GM18870 (cell line): Measurements from ENCODE around the gene CDKAL1.
"Not testable (repeated sequence)": the region's sequence is repeated elsewhere in the genome, so short reads cannot be mapped to it uniquely, and the experiment has no call there.

Source experiments
- ATAC-seq: cut with Tn5 transposase; IDR thresholded peaks from one replicate; pipeline ENCODE4 v1.9.1; 2021; ENCODE audit warnings: moderate library complexity; ENCODE audit not compliant: unreplicated experiment

Gene CDKAL1

DNA sequence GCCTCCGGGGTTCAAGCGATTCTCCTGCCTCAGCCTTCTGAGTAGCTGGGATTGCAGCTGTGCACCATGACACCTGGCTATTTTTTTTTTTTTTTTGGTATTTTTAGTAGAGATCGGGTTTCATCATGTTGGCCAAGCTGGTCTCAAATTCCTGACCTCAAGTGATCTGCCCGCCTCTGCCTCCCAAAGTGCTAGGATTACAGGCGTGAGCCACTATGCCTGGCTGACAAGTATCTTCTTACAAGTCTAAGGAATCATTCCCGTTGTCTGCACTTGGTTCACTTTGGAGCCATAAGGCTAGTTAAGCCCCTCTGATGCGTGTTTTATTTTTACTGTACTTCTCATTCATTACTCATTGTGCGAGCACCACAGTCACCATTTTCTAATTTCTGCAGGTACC is 198.1 kb downstream of the CDKAL1 start:
- not testable (repeated sequence) for ATAC-seq

- no peak for ATAC-seq
Measured at GRCh38 chr6:20732896-20733295, 198.6 kb downstream of the CDKAL1 start.

DNA sequence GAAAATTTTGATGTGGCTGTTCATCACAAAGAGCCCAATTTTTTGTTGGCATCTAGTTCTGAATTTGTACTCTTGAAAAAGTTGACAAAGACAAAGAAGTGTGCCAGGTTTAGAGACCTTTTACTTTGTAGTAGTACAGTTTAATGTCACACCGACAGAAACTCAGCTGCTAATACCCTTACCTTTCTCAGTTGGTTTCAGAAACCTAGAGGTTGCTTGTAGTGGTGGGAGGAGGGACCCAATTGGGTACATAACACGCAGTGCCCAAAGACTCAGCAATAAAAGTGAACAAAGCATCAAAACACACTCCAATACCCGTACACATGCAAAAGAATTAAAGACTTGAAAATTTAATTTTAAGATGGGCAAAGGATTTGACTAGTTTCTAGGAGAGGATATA is 203.7 kb downstream of the CDKAL1 start:
- ATAC-seq = no peak

- ATAC-seq = no peak
Measured at GRCh38 chr6:20740088-20740487, 205.8 kb downstream of the CDKAL1 start.

DNA sequence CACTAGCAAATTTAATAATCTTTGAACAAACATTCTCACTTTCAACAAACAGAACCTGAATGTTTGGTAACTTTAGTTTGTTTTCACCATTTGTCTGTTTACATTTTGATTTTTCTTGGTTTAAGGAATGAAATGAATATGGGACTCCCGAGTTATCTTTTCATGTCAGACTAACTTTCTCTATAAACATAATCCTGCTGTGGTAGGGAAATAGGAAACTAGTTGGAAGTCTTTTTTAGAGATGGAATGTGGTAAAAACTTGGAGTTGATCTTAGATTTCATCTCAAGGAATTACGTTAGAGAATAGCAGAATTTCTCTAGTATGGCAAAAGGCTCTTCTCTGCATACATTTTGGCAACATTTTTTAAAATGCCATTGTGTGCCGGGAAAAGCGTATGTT is 206.5 kb downstream of the CDKAL1 start:
- ATAC-seq = no peak

DNA sequence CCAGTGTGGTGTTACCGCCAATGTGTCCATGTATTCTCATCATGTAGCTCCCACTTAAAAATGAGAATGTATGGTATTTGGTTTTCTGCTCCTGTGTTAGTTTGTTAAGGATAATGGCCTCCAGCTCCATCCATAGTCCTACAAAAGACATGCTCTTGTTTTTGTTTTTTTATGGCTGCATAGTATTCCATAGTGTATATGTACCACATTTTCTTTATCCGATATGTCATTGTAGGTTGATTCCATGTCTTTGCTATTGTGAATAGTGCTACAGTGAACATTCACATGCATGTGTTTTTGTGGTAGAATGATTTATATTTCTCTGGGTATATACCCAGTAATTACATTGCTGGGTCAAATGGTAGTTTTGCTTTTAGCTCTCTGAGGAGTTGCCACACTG is 207.2 kb downstream of the CDKAL1 start:
- no peak for ATAC-seq

DNA sequence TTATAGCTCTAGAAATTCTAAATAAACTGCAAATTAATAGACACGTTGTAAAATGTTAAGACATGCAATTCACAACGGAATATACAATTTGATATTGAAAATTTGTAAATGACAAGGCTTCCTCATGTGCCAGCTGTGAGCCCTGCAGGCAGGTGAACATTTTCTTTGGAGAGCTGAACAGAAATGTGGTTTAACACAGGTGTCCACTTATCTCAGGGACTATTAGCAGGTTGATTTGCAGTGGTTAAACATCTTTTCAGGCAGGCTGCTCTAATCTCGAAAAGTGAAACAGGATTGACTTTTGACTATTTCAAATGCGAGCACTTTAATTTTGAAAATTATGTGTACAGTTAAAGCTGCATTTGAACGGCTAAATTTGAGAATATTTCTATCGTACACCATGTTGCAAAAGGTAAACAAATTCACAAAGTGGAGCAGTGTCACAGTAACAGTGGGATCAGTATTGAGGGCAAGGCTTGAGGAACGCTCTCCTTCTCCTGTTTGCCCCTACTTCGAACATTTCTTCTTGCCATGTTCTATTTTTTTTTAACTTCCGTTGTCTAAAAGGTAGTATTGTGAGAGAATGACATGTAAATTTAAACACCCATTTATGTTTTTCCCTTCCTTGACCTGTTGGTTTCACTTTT is 210.8 kb downstream of the CDKAL1 start:
- ATAC-seq = no peak

- no peak for ATAC-seq
Measured at GRCh38 chr6:20746024-20746423, 211.8 kb downstream of the CDKAL1 start.

DNA sequence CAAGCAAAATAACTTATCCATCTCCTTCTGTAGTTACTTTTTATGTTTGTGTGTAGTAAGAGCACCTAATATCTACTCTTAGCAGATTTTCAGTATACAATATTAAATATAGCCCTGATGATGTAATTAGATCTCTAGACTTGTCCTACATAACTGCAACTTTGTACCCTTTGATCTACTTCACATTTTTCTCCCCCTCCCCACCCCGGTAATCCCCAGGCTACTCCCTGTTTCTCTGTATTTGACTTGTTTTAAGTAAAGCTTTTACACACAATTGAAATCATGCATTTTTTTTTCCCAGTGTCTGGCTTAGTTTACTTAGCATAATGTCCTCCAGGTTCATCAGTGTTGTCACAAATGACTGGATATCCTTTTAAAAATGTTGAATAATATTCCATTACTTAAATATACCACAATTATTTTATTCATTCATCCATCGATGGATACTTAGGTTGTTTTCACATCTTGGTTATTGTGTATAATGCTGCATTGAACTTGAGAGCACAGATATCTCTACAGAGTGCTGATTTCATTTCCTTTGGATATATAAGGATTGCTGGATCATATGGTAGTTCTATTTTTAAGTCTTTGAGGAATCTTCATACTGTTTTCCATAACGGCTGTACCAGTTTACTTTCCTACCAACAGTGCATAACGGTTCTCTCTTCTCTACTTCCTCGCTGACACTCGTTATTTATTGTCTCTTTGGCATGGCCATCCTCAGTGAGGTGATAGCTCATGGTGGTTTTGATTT is 212.7 kb downstream of the CDKAL1 start:
- no peak for ATAC-seq

- no peak for ATAC-seq
Measured at GRCh38 chr6:20747991-20748390, 213.7 kb downstream of the CDKAL1 start.

DNA sequence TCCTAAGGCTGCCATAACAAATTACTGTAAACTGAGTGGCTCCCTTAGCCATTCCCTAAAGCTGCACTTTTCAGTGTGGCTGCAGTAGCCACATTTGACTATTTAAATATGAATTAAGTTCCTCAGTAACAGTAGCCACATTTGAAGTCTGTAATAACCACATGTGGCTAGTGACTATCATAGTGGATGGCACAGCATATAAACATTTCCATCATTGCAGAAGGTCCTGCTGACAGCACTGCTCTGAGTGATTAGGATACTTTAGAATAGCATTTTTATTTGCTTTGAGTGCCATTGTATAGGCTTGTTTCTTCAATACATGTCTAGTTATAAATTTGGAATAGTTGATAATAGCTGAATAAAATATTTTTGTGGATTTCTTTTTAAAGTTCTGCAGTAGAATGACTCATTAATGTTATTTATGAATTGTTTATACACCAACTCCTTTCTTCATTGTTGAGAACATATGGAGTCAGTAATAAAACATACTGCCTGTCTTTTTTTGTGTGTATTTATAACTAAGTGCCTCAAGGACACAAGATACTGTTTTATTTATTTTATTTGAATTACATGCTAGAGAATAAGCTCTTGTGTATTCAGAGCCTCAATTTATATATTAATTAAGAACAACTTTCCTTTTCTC is 217.2 kb downstream of the CDKAL1 start:
- ATAC-seq = no peak

DNA sequence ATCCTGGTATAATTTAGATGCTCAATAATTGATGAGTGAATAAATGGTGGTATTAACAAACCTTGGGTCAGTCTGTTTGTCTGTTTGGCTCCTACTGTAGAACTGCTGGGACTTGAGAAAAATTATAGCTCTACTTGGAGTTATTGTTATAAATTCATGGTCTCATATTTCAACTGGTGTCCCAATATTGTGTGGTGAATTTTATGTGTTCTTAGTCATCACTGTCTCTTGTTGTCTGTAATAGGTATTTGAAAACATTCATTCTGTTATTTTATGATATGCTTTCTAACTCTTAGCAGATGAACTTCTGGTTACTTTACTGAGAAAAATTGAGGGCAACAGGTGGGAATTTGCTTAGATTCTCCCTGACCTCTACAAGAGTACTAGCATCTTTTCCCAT is 221.4 kb downstream of the CDKAL1 start:
- ATAC-seq = no peak

DNA sequence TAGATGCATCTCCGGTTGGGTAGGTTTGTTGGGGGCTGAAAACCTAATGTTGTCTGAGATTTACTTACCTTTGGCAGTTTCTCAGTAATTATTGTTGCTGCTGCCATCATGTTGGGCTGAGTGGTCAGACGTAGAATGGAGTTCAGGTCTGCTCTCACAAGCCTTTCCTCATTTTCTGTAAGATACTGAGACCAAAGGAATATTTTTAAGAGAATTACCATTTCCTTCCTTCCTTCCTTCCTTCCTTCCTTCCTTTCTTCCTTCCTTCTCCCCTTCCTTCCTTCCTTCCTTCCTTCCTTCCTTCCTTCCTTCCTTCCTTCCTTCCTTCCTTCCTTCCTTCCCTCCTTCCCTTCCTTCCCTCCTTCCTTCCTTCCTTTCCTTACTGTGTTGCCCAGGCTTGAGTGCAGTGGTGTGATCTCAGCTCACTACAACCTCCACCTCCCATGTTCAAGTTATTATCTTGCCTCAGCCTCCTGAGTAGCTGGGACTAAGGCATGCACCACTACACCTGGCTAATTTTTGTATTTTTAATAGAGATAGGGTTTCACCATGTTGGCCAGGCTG is 222.4 kb downstream of the CDKAL1 start:
- ATAC-seq = not testable (repeated sequence)

DNA sequence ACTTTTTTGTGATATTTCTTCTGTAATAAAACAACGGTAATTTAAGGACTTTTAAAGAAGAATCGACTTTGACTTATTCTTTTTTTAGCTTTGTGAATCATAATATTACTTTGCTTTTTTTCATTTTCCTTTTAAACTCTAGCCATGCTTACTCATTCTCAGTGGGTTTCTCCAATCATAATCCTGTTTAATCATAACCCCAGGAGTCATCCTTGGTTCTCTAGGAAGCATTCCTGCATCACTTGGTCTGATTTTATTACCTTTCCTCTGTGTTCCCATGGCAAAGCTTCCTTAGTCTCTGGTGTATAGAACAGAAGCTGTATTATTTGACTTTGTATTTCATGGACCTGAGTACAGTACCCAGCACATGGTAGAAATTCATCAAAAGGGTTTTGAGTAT is 223.5 kb downstream of the CDKAL1 start:
- ATAC-seq = no peak

- ATAC-seq = no peak
Measured at GRCh38 chr6:20763296-20763695, 229.0 kb downstream of the CDKAL1 start.

DNA sequence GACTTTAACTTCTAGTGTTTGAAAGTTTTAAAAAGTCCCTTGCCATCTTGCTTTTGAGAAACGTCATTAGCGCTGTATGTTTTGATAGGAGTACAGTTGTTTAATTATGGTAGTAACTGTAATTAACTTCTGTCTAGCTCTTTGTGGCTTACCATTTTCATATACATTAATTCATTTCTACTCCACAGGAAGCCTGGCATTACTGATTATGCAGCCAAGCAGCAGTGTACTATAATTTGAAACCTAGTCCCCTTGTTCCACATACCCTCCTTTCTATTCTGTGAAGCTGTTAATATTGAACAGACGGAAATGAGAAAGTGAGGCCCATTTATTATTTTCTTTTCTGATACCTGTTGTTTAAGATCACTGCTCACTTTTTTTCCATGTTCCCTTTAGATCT is 235.4 kb downstream of the CDKAL1 start:
- ATAC-seq = no peak

DNA sequence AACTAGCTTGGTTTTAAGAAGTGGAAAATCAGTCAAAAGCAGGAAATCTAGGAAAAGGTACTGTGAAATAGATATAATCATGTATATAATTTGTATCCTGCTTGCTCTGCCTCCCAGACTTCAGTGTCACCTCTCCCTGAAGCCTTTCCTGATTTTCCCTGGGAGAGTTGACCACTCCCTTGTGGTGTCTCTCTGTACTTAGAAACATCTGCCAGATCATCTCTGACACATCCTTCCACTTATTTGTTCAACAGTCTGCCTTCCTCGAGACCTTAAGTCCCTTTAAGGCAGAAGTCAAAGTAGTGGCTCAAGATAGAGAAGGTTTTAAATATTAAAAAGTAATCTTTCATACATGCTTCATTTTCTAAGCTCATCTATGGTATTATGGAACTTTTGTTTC is 236.5 kb downstream of the CDKAL1 start:
- ATAC-seq = no peak

DNA sequence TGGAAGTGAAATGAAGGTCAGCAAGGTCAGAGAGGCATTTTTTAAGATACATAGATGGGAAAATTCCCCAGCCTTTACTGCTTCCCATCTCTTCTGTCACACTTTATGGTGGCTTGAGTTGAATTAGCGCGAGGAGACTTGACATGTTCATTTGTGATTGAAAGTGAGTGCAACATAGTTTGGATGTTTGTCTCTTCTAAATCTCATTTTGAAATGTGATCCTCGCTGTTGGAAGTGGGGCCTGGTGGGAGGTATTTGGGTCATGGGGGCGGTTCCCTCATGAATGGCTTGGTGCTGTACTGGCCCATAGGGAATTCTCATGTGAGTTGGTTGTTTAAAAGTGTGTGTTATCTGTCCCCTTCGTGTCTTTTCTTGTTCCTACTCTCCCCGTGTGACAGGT is 237.2 kb downstream of the CDKAL1 start:
- ATAC-seq = no peak

DNA sequence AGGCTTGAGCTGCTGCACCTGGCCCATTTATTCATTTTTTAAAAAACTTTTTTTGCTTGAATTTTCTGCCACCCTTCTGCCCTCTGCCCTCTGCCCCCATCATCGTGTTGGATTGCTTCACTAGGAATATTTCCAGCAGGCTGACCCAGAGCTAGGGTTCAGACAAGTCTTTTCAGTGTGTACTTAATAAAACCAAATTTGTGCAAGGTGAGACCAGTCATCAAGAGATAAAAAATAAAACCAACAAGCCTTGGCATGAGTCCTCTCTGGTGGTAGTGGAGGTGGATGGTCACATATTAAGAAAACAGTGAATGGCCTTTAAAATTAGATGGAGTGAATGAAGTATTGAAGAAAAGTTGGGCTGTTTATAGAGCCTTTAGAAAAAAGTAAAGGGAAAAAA is 239.6 kb downstream of the CDKAL1 start:
- ATAC-seq = no peak

- no peak for ATAC-seq
Measured at GRCh38 chr6:20775981-20776380, 241.7 kb downstream of the CDKAL1 start.

GRCh38 chr6:20777801-20778200 is 243.5 kb downstream of the CDKAL1 start:
- no peak for ATAC-seq

DNA sequence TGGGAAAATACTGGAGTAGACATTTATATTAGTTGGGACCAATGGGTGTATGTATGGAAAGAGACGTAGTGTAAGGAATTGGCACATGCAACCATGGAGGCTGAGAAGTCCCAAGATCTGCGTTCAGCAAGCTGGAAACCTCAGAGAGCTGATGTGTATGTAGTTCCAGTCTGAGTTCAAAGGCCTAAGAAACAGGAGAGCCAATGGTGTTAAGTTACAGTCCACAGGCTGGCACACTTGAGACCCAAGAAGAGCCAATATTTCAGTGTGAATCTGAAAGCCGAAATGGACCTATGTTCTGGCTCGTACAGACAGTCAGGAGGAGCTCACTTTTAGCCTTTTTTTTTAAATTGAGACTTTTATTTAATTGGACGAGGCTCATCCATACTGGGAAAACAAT is 244.2 kb downstream of the CDKAL1 start:
- ATAC-seq = no peak
